ENCODE measurements around the gene ZNF683.

- TF ChIP-seq CTCF (IDR thresholded peaks at IDR 0.05; ENCODE audit: insufficient read depth, low read length) (no peak), POLR2AphosphoS5 (IDR thresholded peaks at IDR 0.05; ENCODE audit: low read depth) (no peak)
Observed at GRCh38 chr1:26336477-26337205, 35.9 kb downstream of the ZNF683 start.
